GM12873 (cell line): Measurements from ENCODE around the gene C1orf185.

Source experiments
- CTCF ChIP-seq: IDR thresholded peaks from 2 replicates; pipeline ENCODE4 v1.5.1; 2012; ENCODE audit warnings: low read depth, mild to moderate bottlenecking, moderate library complexity, low read length, control low read depth; ENCODE audit not compliant: insufficient read depth; ENCODE audit errors: missing control alignments

The C1orf185 gene

DNA sequence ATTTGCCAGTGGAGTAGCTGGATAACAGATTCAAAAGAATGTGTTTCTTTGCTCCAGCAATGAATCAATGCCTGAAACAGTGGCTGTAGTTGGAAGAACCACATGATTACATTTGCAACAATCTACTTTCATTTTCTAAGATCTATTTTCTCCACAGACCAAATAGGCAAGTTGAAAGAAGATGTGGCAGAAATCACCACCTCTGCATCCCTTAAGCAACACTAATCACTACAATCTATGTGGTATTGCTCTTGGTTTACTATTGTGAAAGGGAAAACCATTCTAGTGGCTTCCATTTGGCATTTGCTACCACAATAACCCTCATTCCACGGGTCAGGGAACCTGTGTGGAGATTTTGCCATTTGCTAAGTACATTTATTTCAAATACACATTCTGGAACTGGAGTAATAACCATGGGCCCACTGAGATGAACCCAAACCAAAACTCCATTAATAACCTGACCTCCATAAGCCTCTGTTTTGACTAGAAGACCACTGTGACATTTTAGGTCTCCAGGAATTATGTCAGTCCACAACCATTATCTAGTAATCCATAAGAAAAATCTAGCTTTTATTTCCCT, 66.3 kb downstream of the C1orf185 start:
- no peak for TF ChIP-seq CTCF

- TF ChIP-seq CTCF, result no peak
Observed at GRCh38 chr1:51168936-51169335, 66.9 kb downstream of the C1orf185 start.

DNA sequence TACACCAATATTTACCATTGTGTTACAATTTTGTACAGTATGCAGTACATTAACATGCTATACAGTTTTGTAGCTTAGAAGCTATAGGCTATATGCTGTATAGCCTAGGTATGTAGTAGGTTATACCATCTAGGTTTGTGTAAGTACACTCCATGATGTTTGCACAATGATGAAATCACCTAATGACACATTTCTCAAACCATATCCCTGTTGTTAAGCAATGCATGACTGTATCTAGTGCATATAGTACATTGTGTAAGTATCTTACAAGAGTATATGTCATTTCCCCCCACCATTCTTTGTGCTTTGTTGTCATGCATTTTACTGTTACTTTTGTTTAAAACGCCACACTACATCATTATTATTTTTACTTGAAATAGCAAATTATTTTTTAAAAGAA, 68.3 kb downstream of the C1orf185 start:
- no peak for TF ChIP-seq CTCF

DNA sequence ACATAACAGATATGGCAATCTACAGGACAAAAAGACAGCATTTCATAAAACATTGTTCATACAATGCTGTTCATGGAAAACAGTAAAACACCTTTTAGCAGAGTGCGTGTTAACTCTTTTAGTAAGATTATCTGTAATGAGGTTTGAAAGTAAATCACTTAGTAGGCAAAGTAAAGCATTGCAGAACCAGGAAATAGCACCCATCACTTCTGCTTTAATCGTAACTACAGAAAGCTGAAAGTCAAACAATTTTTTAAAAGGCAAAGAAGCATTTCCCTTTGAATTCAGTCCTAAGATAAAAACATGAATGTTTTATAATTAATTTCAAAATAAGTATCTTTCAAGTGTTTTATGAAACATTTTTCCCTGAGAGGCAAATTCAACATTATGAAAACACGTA, 70.8 kb downstream of the C1orf185 start:
- no peak for TF ChIP-seq CTCF

DNA sequence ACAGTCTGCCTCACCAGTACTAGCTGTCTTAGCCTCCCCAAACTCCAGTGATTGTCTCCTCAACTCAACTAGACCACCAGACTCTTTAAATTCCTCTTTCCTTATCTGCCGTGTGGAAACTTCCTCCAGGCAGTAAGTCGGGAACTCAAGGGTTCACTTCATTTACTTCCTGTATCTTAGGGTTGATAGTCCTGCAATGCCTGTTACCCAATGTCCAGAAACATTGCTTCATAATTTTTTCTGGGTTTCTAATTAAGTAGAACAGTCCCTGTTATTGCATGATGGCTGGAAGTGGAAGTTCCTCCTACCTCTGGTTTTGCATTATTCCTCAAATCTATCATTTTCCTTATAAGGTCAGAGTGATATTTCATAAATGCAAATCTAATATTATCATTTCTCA, 73.2 kb downstream of the C1orf185 start:
- no peak for TF ChIP-seq CTCF

DNA sequence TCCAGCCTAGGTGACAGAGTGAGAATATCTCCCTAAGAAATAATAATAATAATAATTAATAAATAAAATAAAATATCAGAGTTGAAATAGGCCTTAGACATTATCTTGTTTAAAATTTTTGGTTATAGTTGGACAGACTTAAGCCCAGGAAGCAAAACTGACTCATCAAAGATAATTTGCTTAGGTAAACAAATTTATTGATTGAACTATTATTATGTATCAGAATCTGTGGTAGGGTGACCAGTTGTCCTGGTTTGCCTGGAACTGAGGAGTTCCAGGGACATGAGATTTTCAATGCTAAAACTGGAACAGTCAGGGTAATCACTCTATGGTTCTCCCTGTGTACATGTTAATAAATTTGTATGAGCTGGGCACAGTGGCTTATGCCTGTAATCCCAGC, 86.2 kb downstream of the C1orf185 start:
- no peak for TF ChIP-seq CTCF

DNA sequence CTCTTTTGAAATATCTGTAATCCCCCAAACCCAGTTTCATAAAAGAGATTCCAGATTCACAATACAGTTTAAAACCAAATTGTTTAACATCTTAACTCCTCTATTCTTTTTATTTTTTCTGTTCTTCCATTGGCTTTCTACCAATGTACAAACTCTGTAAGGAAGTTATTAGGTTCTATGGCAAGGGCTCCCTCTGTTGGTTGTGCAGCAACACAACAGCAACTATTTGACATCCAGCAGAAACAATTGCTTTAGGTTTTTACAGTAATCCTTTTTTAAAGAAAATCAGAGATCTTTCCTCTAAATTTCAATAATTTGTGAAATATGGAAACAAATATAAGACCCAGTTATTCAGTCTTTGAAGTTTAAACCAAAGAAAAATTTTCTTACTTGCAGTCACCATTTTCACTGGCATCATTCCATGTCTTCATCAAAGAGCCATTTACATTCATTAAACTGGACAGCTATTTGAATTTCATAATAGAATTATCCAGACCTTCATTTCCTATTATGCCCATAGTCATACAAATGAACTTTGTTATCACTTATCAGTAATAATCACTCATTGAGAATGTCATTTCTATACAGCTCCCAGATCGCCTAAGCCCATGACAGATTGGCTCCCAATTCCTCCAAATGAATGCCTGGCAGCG, 87.5 kb downstream of the C1orf185 start:
- TF ChIP-seq CTCF, result peak; percentile 81
